Breast epithelium (tissue), 4 donors: ENCODE measurements around the gene DSCAML1. TPM values are rescaled to one million over a fixed set of nuclear protein-coding genes. Genes with fewer than 3 reads are reported as not detected.
A peak's percentile ranks its signal among the peaks of the same experiment; 100 is the strongest.

Experiments used
- DNase-seq, 2 donors: peaks; one replicate each; pipeline ENCODE4 v3.0.0-alpha.2; 2019; ENCODE audit warnings: low spot score in 2 of 2
- H3K27ac ChIP-seq, 2 donors: fragments of 200-600 bp; sonication (generic) in 1 of 2; one replicate each; pipeline ENCODE4 v1.5.1; 2016 to 2019; ENCODE audit warnings: mild to moderate bottlenecking in 1 of 2
- H3K27me3 ChIP-seq, 2 donors: fragments of 200-600 bp; sonication (generic) in 1 of 2; one replicate each; pipeline versions ENCODE4 v1.5.1 to v1.6.0; 2017 to 2019; ENCODE audit warnings: control low read depth in 1 of 2, mild to moderate bottlenecking in 1 of 2
- H3K36me3 ChIP-seq: fragments of 200-600 bp; one replicate; pipeline ENCODE4 v1.5.1; 2019
- H3K4me1 ChIP-seq, 2 donors: fragments of 200-600 bp; sonication (generic); one replicate each; pipeline ENCODE4 v1.5.1; 2016 to 2019; ENCODE audit warnings: control low read depth in 1 of 2
- H3K4me3 ChIP-seq, 3 donors: fragments of 200-600 bp; sonication (generic); 1 replicate in 2 of 3; 2 replicates in 1 of 3; pipeline ENCODE4 v1.5.1; 2016 to 2019; ENCODE audit warnings: mild to moderate bottlenecking in 3 of 3, moderate library complexity in 2 of 3
- H3K9me3 ChIP-seq, 2 donors: fragments of 200-600 bp; sonication (generic) in 1 of 2; one replicate each; pipeline ENCODE4 v1.5.1; 2016 to 2019; ENCODE audit warnings: control low read depth in 1 of 2
- POLR2A ChIP-seq: fragments of 450-650 bp; IDR thresholded peaks from one replicate; pipeline ENCODE4 v1.6.1; 2016; ENCODE audit warnings: antibody characterized with exemption, mild to moderate bottlenecking, moderate library complexity
- POLR2AphosphoS5 ChIP-seq, 3 donors: sonication (generic); formaldehyde crosslinking; IDR thresholded peaks; one replicate each; pipeline ENCODE4 v1.6.1; 2017; ENCODE audit warnings: antibody characterized with exemption in 3 of 3
- intact Hi-C: fragments of 100-400 bp; cut with DNase I; formaldehyde crosslinking; loops from one replicate; pipeline ENCODE4 v1.15.1; 2023; ENCODE audit warnings: low total_unique reads
- total RNA-seq, 3 donors: library from RNA; depleted of rRNA; stranded (reverse); fragments of >200 nt; gene quantifications; one replicate each; pipeline ENCODE4 v1.1.0, GENCODE V29; 2016
- TF ChIP-seq, protein P1 (sequence below), 3 donors: fragments of 450-650 bp; IDR thresholded peaks; one replicate each; pipeline ENCODE4 v1.5.1; 2016 to 2017; ENCODE audit warnings: antibody characterized with exemption in 3 of 3, mild to moderate bottlenecking in 3 of 3, moderate library complexity in 3 of 3

Gene DSCAML1
- total RNA-seq, 3 donors from 2014 or later, result 0.33 to 1.8 (median 0.64) TPM

DNA sequence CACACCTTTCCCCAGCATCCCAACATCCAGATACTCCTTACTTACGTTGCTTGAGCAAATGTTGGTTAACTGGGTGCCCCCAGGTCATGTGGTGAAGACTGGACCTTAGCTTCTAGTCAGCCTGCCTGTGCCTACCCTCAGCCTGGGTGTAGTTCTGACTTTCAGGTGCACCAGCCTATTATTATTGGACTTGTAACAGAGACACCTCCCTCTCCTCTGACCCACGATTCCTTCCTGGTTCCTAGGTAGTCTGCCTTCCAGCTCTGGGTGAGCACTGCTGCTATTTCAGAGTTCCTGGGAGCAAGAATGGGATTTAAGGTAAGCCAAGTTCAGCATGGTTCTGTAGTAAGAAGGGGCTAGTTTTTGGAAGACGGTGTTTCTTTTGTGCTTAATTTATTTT lies 138.2 kb downstream of the DSCAML1 start:
- Histone ChIP-seq H3K4me1 (no peaks in the 10 kb centered on the region), H3K36me3 (no peaks in the 10 kb centered on the region), H3K9me3 (no peaks in the 10 kb centered on the region), H3K27ac (no peak overlapping the region), H3K27me3 (no peaks in the 10 kb centered on the region), H3K4me3 (no peak overlapping the region)
- DNase-seq, result no peak
- TF ChIP-seq, protein P1, sequence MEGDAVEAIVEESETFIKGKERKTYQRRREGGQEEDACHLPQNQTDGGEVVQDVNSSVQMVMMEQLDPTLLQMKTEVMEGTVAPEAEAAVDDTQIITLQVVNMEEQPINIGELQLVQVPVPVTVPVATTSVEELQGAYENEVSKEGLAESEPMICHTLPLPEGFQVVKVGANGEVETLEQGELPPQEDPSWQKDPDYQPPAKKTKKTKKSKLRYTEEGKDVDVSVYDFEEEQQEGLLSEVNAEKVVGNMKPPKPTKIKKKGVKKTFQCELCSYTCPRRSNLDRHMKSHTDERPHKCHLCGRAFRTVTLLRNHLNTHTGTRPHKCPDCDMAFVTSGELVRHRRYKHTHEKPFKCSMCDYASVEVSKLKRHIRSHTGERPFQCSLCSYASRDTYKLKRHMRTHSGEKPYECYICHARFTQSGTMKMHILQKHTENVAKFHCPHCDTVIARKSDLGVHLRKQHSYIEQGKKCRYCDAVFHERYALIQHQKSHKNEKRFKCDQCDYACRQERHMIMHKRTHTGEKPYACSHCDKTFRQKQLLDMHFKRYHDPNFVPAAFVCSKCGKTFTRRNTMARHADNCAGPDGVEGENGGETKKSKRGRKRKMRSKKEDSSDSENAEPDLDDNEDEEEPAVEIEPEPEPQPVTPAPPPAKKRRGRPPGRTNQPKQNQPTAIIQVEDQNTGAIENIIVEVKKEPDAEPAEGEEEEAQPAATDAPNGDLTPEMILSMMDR (IDR thresholded peaks at IDR 0.05), result no peak
- no peak for TF ChIP-seq POLR2A
- no peak for TF ChIP-seq POLR2AphosphoS5 (IDR thresholded peaks at IDR 0.05)
- intact Hi-C loops, result no loop called here

DNA sequence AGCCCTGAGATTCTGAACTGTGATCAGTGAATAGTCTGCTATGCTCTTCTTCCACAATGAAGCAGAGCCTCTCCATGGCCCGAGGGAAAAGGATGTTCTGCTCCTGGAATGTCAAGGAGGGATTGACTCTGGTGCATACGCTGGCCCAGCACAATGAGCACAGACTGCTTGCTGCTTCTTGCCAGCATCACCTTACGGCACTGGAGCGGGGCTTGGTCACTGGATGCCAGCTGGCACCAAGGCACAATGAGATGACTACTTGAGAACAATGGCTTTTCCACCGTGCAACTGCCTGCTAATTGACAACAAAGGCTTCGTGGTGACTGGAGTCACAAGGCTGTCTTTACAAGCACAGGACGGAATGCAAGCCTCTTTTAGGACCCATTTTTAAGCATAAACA lies 139.2 kb downstream of the DSCAML1 start:
- H3K27ac ChIP-seq, result no peak overlapping the region
- no peaks in the 10 kb centered on the region for H3K36me3 ChIP-seq
- no peaks in the 10 kb centered on the region for H3K4me1 ChIP-seq
- peak in 1 of 2 donors; percentile 78 for DNase-seq
- no peak overlapping the region for H3K4me3 ChIP-seq
- no peaks in the 10 kb centered on the region for H3K9me3 ChIP-seq
- H3K27me3 ChIP-seq, result no peaks in the 10 kb centered on the region
- intact Hi-C loops, result no loop called here
- TF ChIP-seq POLR2A (no peak), POLR2AphosphoS5 (IDR thresholded peaks at IDR 0.05) (no peak)
- TF ChIP-seq, protein P1 (IDR thresholded peaks at IDR 0.05), result no peak

DNA sequence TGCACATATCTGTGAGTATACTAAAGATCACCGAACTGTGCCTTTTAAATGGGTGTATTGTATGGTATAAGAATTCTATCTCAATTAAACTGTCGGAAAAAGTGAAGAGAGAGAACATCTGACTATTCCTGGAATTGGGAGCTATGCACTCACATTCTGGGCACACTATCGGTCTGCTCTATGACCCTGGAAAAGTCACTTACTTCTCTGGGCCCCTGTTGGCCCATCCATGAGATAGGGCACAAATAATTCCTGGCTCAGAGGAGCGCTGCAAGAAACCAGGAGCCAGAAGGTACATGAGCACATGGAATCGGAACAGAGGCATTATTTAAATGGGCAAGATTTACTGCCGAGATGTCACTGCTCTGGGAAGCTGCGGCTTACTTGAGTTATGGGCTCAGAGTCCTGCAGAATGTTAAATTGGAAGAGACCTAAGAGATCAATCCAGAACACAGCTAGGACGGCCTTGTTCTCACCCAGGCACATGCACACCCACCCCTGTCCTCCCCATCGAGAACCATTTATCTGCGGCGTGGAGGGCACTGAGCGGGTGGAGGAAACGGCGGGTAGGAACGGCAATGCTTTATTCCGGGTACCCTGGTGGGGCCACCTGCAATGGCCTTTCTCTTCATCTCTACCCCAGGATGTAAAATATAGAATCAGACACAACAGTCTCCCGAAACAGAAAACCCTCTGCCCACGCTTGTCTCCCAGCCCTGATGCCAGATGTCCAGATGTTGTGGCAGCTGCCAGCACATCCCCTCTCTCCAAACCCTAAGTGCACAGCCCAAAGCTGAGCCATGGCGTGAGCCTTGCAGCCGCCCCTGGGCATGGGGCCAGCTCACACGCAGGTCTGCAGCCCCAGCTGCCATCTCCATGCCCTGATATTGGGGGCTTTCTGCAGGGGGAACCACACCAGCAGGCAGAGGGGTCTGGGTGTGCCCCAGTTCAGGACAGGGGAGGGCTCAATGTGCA lies 142.4 kb downstream of the DSCAML1 start:
- DNase-seq, result no peak
- intact Hi-C loops, result no loop called here
- no peak for TF ChIP-seq POLR2AphosphoS5 (IDR thresholded peaks at IDR 0.05)
- TF ChIP-seq POLR2A, result no peak
- TF ChIP-seq, protein P1 (IDR thresholded peaks at IDR 0.05), result no peak
- no peaks in the 10 kb centered on the region for H3K4me1 ChIP-seq
- no peaks in the 10 kb centered on the region for H3K9me3 ChIP-seq
- H3K27ac ChIP-seq, result no peak overlapping the region
- H3K27me3 ChIP-seq, result no peaks in the 10 kb centered on the region
- H3K4me3 ChIP-seq, result no peak overlapping the region
- H3K36me3 ChIP-seq, result no peaks in the 10 kb centered on the region

DNA sequence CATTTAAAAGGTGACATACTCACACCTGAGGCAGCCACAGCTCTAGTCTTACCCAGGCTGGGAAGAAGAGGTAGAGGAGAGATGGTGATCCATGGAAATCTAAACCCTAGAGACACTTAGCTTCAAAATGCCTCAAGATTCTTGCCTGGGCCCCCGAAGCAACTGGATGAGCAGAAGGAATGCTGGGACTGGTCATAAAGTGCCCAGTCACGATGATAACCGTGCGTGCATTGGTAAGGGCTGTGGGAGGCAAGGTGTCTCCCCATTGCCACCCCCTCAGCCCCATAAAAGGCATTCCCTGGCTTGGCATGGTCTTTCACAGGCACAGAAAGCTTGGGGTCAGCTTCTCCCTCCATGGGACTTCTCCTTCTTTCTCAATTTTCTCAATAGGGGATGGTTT lies 144.5 kb downstream of the DSCAML1 start:
- H3K36me3 ChIP-seq, result no peaks in the 10 kb centered on the region
- H3K4me3 ChIP-seq, result no peak overlapping the region
- H3K9me3 ChIP-seq, result no peaks in the 10 kb centered on the region
- TF ChIP-seq POLR2AphosphoS5 (IDR thresholded peaks at IDR 0.05) (no peak), POLR2A (no peak)
- TF ChIP-seq, protein P1 (IDR thresholded peaks at IDR 0.05), result no peak
- no peak overlapping the region for H3K27ac ChIP-seq
- intact Hi-C loops, result no loop called here
- DNase-seq, result no peak
- H3K27me3 ChIP-seq, result no peaks in the 10 kb centered on the region
- H3K4me1 ChIP-seq, result no peaks in the 10 kb centered on the region

DNA sequence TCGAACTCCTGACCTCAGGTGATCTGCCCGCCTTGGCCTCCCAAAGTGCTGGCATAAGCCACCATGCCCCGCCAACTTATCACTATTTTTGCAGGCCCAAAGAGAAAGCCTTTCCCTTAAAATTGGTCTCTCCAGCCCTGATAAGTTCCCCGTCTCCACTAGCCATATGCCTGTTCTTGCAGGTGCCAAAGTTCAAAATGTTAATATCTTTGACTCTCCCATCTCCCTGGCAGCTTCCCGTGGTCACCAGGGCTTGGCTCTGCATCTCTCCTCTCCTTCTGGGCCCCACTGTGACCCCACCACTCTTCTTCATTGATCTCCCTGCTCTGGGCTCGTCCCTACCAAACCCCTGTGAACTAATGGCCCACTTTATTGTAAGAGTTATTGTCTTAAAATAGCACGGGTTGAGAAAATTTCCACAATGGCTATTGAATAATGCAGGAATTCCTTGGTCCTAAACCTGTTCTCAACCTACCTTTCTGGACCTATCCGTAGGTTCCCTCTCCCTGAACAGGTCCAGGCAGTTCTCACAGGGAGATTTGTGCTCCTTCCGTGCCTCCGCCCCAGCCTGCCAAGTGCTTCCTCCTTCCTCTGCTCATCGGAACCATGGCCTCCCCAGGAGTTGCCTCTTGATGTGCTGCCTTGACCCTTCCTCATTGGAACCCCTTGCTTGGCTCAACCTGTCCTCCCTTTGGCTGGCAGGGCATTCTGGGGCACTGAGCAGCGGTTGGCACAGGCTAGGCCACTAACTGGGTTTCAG lies 147.5 kb downstream of the DSCAML1 start:
- Histone ChIP-seq H3K4me1 (no peaks in the 10 kb centered on the region), H3K27ac (no peak overlapping the region), H3K9me3 (no peaks in the 10 kb centered on the region), H3K4me3 (no peak overlapping the region), H3K36me3 (no peaks in the 10 kb centered on the region), H3K27me3 (no peaks in the 10 kb centered on the region)
- no peak for DNase-seq
- intact Hi-C loops, result loop anchor here (2.0 kb wide), 1 partner anchor 43 kb away; no protein-coding TSS in a partner anchor
- no peak for TF ChIP-seq POLR2AphosphoS5 (IDR thresholded peaks at IDR 0.05)
